Measurements from ENCODE around the gene KLF14. TPM values are rescaled to one million over a fixed set of nuclear protein-coding genes. Genes with fewer than 3 reads are reported as not detected.
A peak's percentile ranks its signal among the peaks of the same experiment; 100 is the strongest.

The KLF14 gene
- total RNA-seq, 1 experiment from 2014 or later = not detected

DNA sequence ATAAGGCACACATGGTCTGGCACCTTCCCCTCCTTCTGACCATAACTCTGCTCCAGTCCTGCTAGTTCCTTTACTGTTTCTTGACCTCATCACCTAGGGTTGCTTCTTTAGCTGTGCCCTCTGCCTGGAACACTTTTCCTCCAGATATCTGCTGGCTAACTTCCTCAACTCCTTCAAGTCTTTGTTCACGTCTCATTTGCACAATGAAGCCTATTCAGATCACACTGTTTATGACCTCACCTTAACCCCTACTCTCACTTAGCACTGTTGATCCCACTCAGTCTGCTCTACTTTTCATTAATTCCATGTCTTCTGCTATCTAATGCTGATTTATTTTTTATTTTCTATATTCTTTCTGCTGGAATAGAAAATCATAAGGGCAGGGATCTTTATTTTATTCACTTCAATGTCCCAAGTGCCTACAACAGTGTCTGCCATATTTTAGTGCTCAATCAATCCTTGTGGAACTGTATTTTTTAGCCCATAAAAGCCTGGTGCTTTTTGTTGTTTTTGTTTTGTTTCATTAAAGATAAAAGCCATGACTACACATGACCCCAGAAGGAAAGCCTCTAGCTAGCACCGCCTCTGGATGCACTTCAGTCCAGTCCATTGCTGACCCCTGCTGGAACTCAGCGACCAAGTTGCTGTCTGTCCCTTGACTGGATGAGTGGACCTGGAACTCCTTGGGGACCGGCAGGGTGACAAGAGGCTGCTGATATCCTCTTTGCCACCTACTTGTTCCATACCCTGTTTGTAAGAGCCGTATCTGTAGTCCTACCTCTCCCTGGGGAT, 12.3 kb downstream of the KLF14 start:
- CTCF ChIA-PET = no interaction called here
- POLR2A ChIA-PET (ENCODE audit: low non-redundant PET) = no interaction called here
- DNase-seq (ENCODE audit: low spot score) = peak; percentile 46
- peaks cover 4% of the 10 kb centered on the region for H3K27me3 ChIP-seq (replicated peaks; ENCODE audit: insufficient read depth, low read depth, low read length, poor library complexity)
- no peak overlapping the region for H3K4me3 ChIP-seq (ENCODE audit: low read depth, low read length, poor library complexity, severe bottlenecking)
- TF ChIP-seq EZH2 (IDR thresholded peaks at IDR 0.05; ENCODE audit: borderline replicate concordance, low read depth, low read length, poor library complexity, severe bottlenecking) = no peak
- TF ChIP-seq, protein P1, sequence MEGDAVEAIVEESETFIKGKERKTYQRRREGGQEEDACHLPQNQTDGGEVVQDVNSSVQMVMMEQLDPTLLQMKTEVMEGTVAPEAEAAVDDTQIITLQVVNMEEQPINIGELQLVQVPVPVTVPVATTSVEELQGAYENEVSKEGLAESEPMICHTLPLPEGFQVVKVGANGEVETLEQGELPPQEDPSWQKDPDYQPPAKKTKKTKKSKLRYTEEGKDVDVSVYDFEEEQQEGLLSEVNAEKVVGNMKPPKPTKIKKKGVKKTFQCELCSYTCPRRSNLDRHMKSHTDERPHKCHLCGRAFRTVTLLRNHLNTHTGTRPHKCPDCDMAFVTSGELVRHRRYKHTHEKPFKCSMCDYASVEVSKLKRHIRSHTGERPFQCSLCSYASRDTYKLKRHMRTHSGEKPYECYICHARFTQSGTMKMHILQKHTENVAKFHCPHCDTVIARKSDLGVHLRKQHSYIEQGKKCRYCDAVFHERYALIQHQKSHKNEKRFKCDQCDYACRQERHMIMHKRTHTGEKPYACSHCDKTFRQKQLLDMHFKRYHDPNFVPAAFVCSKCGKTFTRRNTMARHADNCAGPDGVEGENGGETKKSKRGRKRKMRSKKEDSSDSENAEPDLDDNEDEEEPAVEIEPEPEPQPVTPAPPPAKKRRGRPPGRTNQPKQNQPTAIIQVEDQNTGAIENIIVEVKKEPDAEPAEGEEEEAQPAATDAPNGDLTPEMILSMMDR (conservative IDR thresholded peaks at IDR 0.05; ENCODE audit: low read depth, low read length) = peak; percentile 35
- H3K9me3 ChIP-seq (ENCODE audit: low read depth, low read length, poor library complexity, severe bottlenecking) = no peaks in the 10 kb centered on the region
- H3K4me1 ChIP-seq (ENCODE audit: insufficient read depth, low read length, poor library complexity, severe bottlenecking) = peaks cover 4% of the 10 kb centered on the region
- intact Hi-C loops (cut with micrococcal nuclease; ENCODE audit: unreplicated experiment) = no loop called here
- H3K27ac ChIP-seq (ENCODE audit: low read depth, low read length, poor library complexity, severe bottlenecking) = no peak overlapping the region
- no peaks in the 10 kb centered on the region for H3K36me3 ChIP-seq (ENCODE audit: insufficient read depth, low read length, poor library complexity, severe bottlenecking)
- BruUV-seq (replicated peaks) = no TSS peak

DNA sequence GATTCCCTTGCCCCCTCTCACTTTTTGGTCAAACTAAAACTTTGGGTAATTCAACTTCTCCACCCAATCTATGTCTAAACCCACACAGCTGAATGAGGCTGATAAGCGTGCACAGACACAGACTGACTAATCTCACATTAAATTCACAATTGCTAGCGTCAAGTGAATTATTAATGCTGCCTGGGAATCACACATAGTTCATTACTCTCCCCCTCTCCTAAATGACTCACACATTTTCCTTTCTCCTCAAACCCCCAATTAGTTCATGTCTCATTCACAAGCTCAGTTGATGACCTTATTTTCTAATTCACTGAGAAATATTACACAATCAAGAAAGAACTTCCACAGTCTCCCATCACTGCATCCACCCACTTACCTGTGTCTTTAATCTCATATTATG, 14.5 kb downstream of the KLF14 start:
- H3K4me3 ChIP-seq (ENCODE audit: low read depth, low read length, poor library complexity, severe bottlenecking) = no peak overlapping the region
- no peaks in the 10 kb centered on the region for H3K36me3 ChIP-seq (ENCODE audit: insufficient read depth, low read length, poor library complexity, severe bottlenecking)
- H3K27ac ChIP-seq (ENCODE audit: low read depth, low read length, poor library complexity, severe bottlenecking) = no peak overlapping the region
- H3K4me1 ChIP-seq (ENCODE audit: insufficient read depth, low read length, poor library complexity, severe bottlenecking) = peaks cover 4% of the 10 kb centered on the region
- intact Hi-C loops (cut with micrococcal nuclease; ENCODE audit: unreplicated experiment) = no loop called here
- H3K9me3 ChIP-seq (ENCODE audit: low read depth, low read length, poor library complexity, severe bottlenecking) = no peaks in the 10 kb centered on the region
- BruUV-seq (replicated peaks) = no TSS peak
- DNase-seq (ENCODE audit: low spot score) = peak; percentile 35
- ChIA-PET POLR2A (ENCODE audit: low non-redundant PET) (no interaction called here), CTCF (no interaction called here)
- TF ChIP-seq EZH2 (IDR thresholded peaks at IDR 0.05; ENCODE audit: borderline replicate concordance, low read depth, low read length, poor library complexity, severe bottlenecking) = no peak
- TF ChIP-seq, protein P1 (conservative IDR thresholded peaks at IDR 0.05; ENCODE audit: low read depth, low read length) = no peak
- no peaks in the 10 kb centered on the region for H3K27me3 ChIP-seq (replicated peaks; ENCODE audit: insufficient read depth, low read depth, low read length, poor library complexity)

DNA sequence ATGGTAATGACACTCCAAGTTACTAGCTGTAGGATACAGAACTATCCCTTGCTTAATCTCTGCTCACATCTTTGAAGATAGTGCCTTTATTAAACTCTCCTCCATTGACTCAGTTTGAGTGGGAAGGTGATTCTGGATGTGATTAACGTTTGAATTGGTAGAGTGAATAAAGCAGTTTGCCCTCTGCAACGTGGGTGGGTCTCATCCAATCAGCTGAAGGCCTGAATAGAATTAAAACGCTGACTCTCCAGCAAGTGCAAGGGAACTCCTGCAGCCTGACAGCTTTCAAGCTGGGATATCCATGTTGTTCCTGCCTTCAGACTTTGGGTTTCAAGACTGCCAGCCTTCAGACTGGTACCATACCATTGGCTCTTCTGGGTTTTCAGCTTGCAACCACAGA, 21.6 kb downstream of the KLF14 start:
- intact Hi-C loops (cut with micrococcal nuclease; ENCODE audit: unreplicated experiment) = no loop called here
- CTCF ChIA-PET = no interaction called here
- POLR2A ChIA-PET (ENCODE audit: low non-redundant PET) = no interaction called here

More for the DNA sequence above, 21.6 kb downstream of the KLF14 start:
- no peaks in the 10 kb centered on the region for H3K9me3 ChIP-seq (ENCODE audit: low read depth, low read length, poor library complexity, severe bottlenecking)
- no peak for TF ChIP-seq EZH2 (IDR thresholded peaks at IDR 0.05; ENCODE audit: borderline replicate concordance, low read depth, low read length, poor library complexity, severe bottlenecking)
- TF ChIP-seq, protein P1 (conservative IDR thresholded peaks at IDR 0.05; ENCODE audit: low read depth, low read length) = no peak
- H3K27ac ChIP-seq (ENCODE audit: low read depth, low read length, poor library complexity, severe bottlenecking) = no peak overlapping the region
- no peaks in the 10 kb centered on the region for H3K36me3 ChIP-seq (ENCODE audit: insufficient read depth, low read length, poor library complexity, severe bottlenecking)
- no peaks in the 10 kb centered on the region for H3K27me3 ChIP-seq (replicated peaks; ENCODE audit: insufficient read depth, low read depth, low read length, poor library complexity)
- BruUV-seq (replicated peaks) = no TSS peak
- no peaks in the 10 kb centered on the region for H3K4me1 ChIP-seq (ENCODE audit: insufficient read depth, low read length, poor library complexity, severe bottlenecking)
- DNase-seq (ENCODE audit: low spot score) = no peak
- H3K4me3 ChIP-seq (ENCODE audit: low read depth, low read length, poor library complexity, severe bottlenecking) = no peak overlapping the region
